AG04449 (cell line): Measurements from ENCODE around the gene NIBAN1.

ENCODE experiments used
- CTCF ChIA-PET: fragments of 350-600 bp; formaldehyde crosslinking; extraction: SDS; loops from one replicate; lab custom pipeline; 2021; ENCODE audit warnings: antibody characterized with exemption; lab: Yijun Ruan, JAX
- POLR2A ChIA-PET: fragments of 400-600, 350-600 bp; formaldehyde crosslinking; extraction: SDS; loops from one replicate; lab custom pipeline; 2020; ENCODE audit warnings: antibody characterized with exemption, inconsistent platforms; lab: Yijun Ruan, JAX
- DNase-seq: peaks from one replicate; pipeline ENCODE4 v3.0.0-alpha.2; 2010; ENCODE audit warnings: low read depth, low spot score
- H3K4me3 ChIP-seq: 2 replicates; pipeline ENCODE4 v1.5.1; 2011; ENCODE audit warnings: low read depth, mild to moderate bottlenecking, control low read depth, low read length
- CTCF ChIP-seq: IDR thresholded peaks from one replicate; pipeline ENCODE4 v1.5.1; 2011; ENCODE audit warnings: mild to moderate bottlenecking, moderate library complexity, low read length, control low read depth, inconsistent platforms; ENCODE audit not compliant: insufficient read depth; ENCODE audit errors: missing control alignments

The NIBAN1 gene

GRCh38 chr1:184930232-184930631, 44.1 kb downstream of the NIBAN1 start:
- no peak for TF ChIP-seq CTCF
- no peak overlapping the region for H3K4me3 ChIP-seq
- CTCF ChIA-PET, result no interaction called here
- no peak for DNase-seq
- POLR2A ChIA-PET, result no interaction called here

- CTCF ChIA-PET, result no interaction called here
- DNase-seq, result no peak
- no peak overlapping the region for H3K4me3 ChIP-seq
- no peak for TF ChIP-seq CTCF
- POLR2A ChIA-PET, result no interaction called here
Observed at GRCh38 chr1:184929711-184930202, 44.6 kb downstream of the NIBAN1 start.

GRCh38 chr1:184928394-184928793, 45.9 kb downstream of the NIBAN1 start:
- no peak overlapping the region for H3K4me3 ChIP-seq
- DNase-seq, result no peak
- ChIA-PET POLR2A (no interaction called here), CTCF (no interaction called here)
- no peak for TF ChIP-seq CTCF
